ENCODE results near the gene SOAT1.
"Not testable (repeated sequence)": the region's sequence is repeated elsewhere in the genome, so short reads cannot be mapped to it uniquely, and the experiment has no call there.

Gene SOAT1

DNA sequence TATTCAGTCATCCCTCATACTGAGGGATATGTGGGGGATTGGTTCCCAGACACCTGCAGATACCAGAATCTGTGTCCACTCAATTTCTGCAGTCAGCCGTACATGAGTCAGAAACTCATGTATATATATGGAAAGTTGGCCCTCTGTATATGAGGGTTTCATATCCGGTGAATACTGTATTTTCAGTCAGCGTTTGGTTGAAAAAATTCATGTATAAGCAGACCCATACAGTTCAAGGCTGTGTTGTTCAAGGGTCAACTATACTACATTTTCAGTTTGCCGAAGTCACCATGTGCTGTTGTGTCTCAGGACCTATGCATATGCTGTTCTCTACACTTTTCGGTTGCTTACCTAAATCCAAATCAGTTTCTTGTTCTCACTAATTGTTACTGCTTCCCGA is 82.6 kb downstream of the SOAT1 start:
- no peak overlapping the region for H3K23ac ChIP-seq (ENCODE audit: low read length)
- no peak overlapping the region for H3K27ac ChIP-seq (ENCODE audit: low read depth, low read length)
- no peaks in the 10 kb centered on the region for H3K4me1 ChIP-seq (ENCODE audit: control insufficient read depth, low read depth, low read length)
- no peak overlapping the region for H3K4ac ChIP-seq (ENCODE audit: low read depth, low read length)
- H4K5ac ChIP-seq (ENCODE audit: low read length), result no peak overlapping the region
- no peak overlapping the region for H2BK5ac ChIP-seq (ENCODE audit: low read length)
- H3K56ac ChIP-seq (ENCODE audit: low read length), result no peak overlapping the region
- no peaks in the 10 kb centered on the region for H3K36me3 ChIP-seq (ENCODE audit: control insufficient read depth, insufficient read depth, low read length)
- H2BK120ac ChIP-seq (ENCODE audit: low read depth, low read length), result no peak overlapping the region
- H3K27me3 ChIP-seq (ENCODE audit: insufficient read depth, low read length, poor library complexity), result no peaks in the 10 kb centered on the region
- H3K79me1 ChIP-seq (ENCODE audit: low read length), result no peaks in the 10 kb centered on the region
- no peak overlapping the region for H2BK15ac ChIP-seq (replicated peaks; ENCODE audit: low read depth)
- H3K79me2 ChIP-seq (ENCODE audit: control insufficient read depth, insufficient read depth, low read length), result no peaks in the 10 kb centered on the region
- no peak overlapping the region for H3K18ac ChIP-seq (ENCODE audit: low read length)
- WGBS (ENCODE audit: extremely low coverage, insufficient coverage, low lambda C conversion rate), result no CpG with 5 or more reads among the region's 6 CpGs
- DNase-seq, result no peak
- no peak overlapping the region for H3K9ac ChIP-seq (ENCODE audit: low read length)
- H3K4me2 ChIP-seq (ENCODE audit: low read length), result no peak overlapping the region
- no peak overlapping the region for H3K4me3 ChIP-seq (ENCODE audit: low read length)
- H2AK5ac ChIP-seq (ENCODE audit: low read length), result no peak overlapping the region
- H4K8ac ChIP-seq (ENCODE audit: low read depth, low read length), result no peak overlapping the region

GRCh38 chr1:179380299-179380698 is 86.7 kb downstream of the SOAT1 start:
- Histone ChIP-seq H3K9ac (ENCODE audit: low read length) (no peak overlapping the region), H2BK5ac (ENCODE audit: low read length) (no peak overlapping the region), H2BK120ac (ENCODE audit: low read depth, low read length) (no peak overlapping the region), H2BK15ac (replicated peaks; ENCODE audit: low read depth) (no peak overlapping the region), H3K36me3 (ENCODE audit: control insufficient read depth, insufficient read depth, low read length) (no peaks in the 10 kb centered on the region), H4K8ac (ENCODE audit: low read depth, low read length) (no peak overlapping the region), H3K18ac (ENCODE audit: low read length) (no peak overlapping the region), H3K27me3 (ENCODE audit: insufficient read depth, low read length, poor library complexity) (no peaks in the 10 kb centered on the region), H3K56ac (ENCODE audit: low read length) (no peak overlapping the region), H3K79me1 (ENCODE audit: low read length) (no peaks in the 10 kb centered on the region), H3K4me1 (ENCODE audit: control insufficient read depth, low read depth, low read length) (no peaks in the 10 kb centered on the region), H2AK5ac (ENCODE audit: low read length) (no peak overlapping the region), H3K4me3 (ENCODE audit: low read length) (no peak overlapping the region), H3K23ac (ENCODE audit: low read length) (no peak overlapping the region), H3K4me2 (ENCODE audit: low read length) (no peak overlapping the region), H3K4ac (ENCODE audit: low read depth, low read length) (no peak overlapping the region), H3K27ac (ENCODE audit: low read depth, low read length) (no peak overlapping the region), H4K5ac (ENCODE audit: low read length) (no peak overlapping the region), H3K79me2 (ENCODE audit: control insufficient read depth, insufficient read depth, low read length) (no peaks in the 10 kb centered on the region)
- DNase-seq, result no peak

- Histone ChIP-seq H3K4me3 (ENCODE audit: low read length) (no peak overlapping the region), H2BK15ac (replicated peaks; ENCODE audit: low read depth) (no peak overlapping the region), H3K4me2 (ENCODE audit: low read length) (no peak overlapping the region), H3K27me3 (ENCODE audit: insufficient read depth, low read length, poor library complexity) (no peaks in the 10 kb centered on the region), H4K8ac (ENCODE audit: low read depth, low read length) (no peak overlapping the region), H3K79me2 (ENCODE audit: control insufficient read depth, insufficient read depth, low read length) (no peaks in the 10 kb centered on the region), H3K4me1 (ENCODE audit: control insufficient read depth, low read depth, low read length) (no peaks in the 10 kb centered on the region), H3K36me3 (ENCODE audit: control insufficient read depth, insufficient read depth, low read length) (no peaks in the 10 kb centered on the region), H3K23ac (ENCODE audit: low read length) (no peak overlapping the region), H4K5ac (ENCODE audit: low read length) (no peak overlapping the region), H3K27ac (ENCODE audit: low read depth, low read length) (no peak overlapping the region), H3K9ac (ENCODE audit: low read length) (no peak overlapping the region), H2BK120ac (ENCODE audit: low read depth, low read length) (no peak overlapping the region), H3K79me1 (ENCODE audit: low read length) (no peaks in the 10 kb centered on the region), H3K4ac (ENCODE audit: low read depth, low read length) (no peak overlapping the region), H2AK5ac (ENCODE audit: low read length) (no peak overlapping the region), H2BK5ac (ENCODE audit: low read length) (no peak overlapping the region), H3K56ac (ENCODE audit: low read length) (no peak overlapping the region), H3K18ac (ENCODE audit: low read length) (no peak overlapping the region)
- WGBS (ENCODE audit: extremely low coverage, insufficient coverage, low lambda C conversion rate), result no CpG with 5 or more reads among the region's 1 CpG
- DNase-seq, result no peak
Observed at GRCh38 chr1:179384027-179384426, 90.4 kb downstream of the SOAT1 start.

DNA sequence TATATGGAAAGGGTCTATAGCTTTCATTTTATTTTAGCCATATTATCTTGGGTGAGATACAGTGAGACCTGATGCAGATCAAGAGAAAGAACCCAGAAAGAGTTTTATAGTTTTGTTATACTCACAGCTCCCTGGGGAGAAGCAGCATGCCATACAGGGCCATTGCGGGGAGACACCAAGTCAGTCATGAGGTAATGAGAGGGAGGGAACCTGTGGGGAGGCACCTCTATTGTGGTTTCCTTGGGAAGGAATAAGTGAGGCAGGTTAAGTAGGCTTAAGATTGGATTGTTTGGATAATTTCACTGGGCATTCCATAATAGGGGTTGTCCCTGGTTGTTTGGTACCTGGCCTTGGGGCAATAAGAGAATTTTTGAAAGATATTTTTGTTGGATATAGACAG is 91.9 kb downstream of the SOAT1 start:
- no peak overlapping the region for H3K56ac ChIP-seq (ENCODE audit: low read length)
- H3K4me2 ChIP-seq (ENCODE audit: low read length), result no peak overlapping the region
- no peak overlapping the region for H2BK15ac ChIP-seq (replicated peaks; ENCODE audit: low read depth)
- no peak overlapping the region for H3K18ac ChIP-seq (ENCODE audit: low read length)
- H4K8ac ChIP-seq (ENCODE audit: low read depth, low read length), result no peak overlapping the region
- no peak overlapping the region for H4K5ac ChIP-seq (ENCODE audit: low read length)
- H3K79me2 ChIP-seq (ENCODE audit: control insufficient read depth, insufficient read depth, low read length), result no peaks in the 10 kb centered on the region
- H2BK5ac ChIP-seq (ENCODE audit: low read length), result no peak overlapping the region
- no peak overlapping the region for H3K4ac ChIP-seq (ENCODE audit: low read depth, low read length)
- no peak for DNase-seq
- no peak overlapping the region for H2BK120ac ChIP-seq (ENCODE audit: low read depth, low read length)
- WGBS (ENCODE audit: extremely low coverage, insufficient coverage, low lambda C conversion rate), result no CpG with 5 or more reads among the region's 1 CpG
- no peak overlapping the region for H3K23ac ChIP-seq (ENCODE audit: low read length)
- H3K9ac ChIP-seq (ENCODE audit: low read length), result no peak overlapping the region
- no peaks in the 10 kb centered on the region for H3K4me1 ChIP-seq (ENCODE audit: control insufficient read depth, low read depth, low read length)
- no peaks in the 10 kb centered on the region for H3K36me3 ChIP-seq (ENCODE audit: control insufficient read depth, insufficient read depth, low read length)
- no peaks in the 10 kb centered on the region for H3K79me1 ChIP-seq (ENCODE audit: low read length)
- H2AK5ac ChIP-seq (ENCODE audit: low read length), result no peak overlapping the region
- H3K4me3 ChIP-seq (ENCODE audit: low read length), result no peak overlapping the region
- H3K27ac ChIP-seq (ENCODE audit: low read depth, low read length), result no peak overlapping the region
- H3K27me3 ChIP-seq (ENCODE audit: insufficient read depth, low read length, poor library complexity), result no peaks in the 10 kb centered on the region

- Histone ChIP-seq H3K27me3 (ENCODE audit: insufficient read depth, low read length, poor library complexity) (no peaks in the 10 kb centered on the region), H3K4me3 (ENCODE audit: low read length) (no peak overlapping the region), H3K4me2 (ENCODE audit: low read length) (no peak overlapping the region), H3K79me2 (ENCODE audit: control insufficient read depth, insufficient read depth, low read length) (no peaks in the 10 kb centered on the region), H2BK15ac (replicated peaks; ENCODE audit: low read depth) (no peak overlapping the region), H4K5ac (ENCODE audit: low read length) (no peak overlapping the region), H2BK120ac (ENCODE audit: low read depth, low read length) (no peak overlapping the region), H2AK5ac (ENCODE audit: low read length) (no peak overlapping the region), H3K23ac (ENCODE audit: low read length) (no peak overlapping the region), H3K4me1 (ENCODE audit: control insufficient read depth, low read depth, low read length) (no peaks in the 10 kb centered on the region), H3K79me1 (ENCODE audit: low read length) (no peaks in the 10 kb centered on the region), H3K27ac (ENCODE audit: low read depth, low read length) (no peak overlapping the region), H3K4ac (ENCODE audit: low read depth, low read length) (no peak overlapping the region), H2BK5ac (ENCODE audit: low read length) (no peak overlapping the region), H4K8ac (ENCODE audit: low read depth, low read length) (no peak overlapping the region), H3K18ac (ENCODE audit: low read length) (no peak overlapping the region), H3K56ac (ENCODE audit: low read length) (no peak overlapping the region), H3K9ac (ENCODE audit: low read length) (no peak overlapping the region), H3K36me3 (ENCODE audit: control insufficient read depth, insufficient read depth, low read length) (no peaks in the 10 kb centered on the region)
- WGBS (ENCODE audit: extremely low coverage, insufficient coverage, low lambda C conversion rate), result no CpG with 5 or more reads among the region's 3 CpGs
- DNase-seq, result no peak
Observed at GRCh38 chr1:179393721-179394120, 100.1 kb downstream of the SOAT1 start.

GRCh38 chr1:179399399-179399798 is 105.8 kb downstream of the SOAT1 start:
- H3K18ac ChIP-seq (ENCODE audit: low read length); H3K36me3 ChIP-seq (ENCODE audit: control insufficient read depth, insufficient read depth, low read length); H2BK5ac ChIP-seq (ENCODE audit: low read length); H3K4me1 ChIP-seq (ENCODE audit: control insufficient read depth, low read depth, low read length); H3K4me3 ChIP-seq (ENCODE audit: low read length); H3K9ac ChIP-seq (ENCODE audit: low read length); H3K79me1 ChIP-seq (ENCODE audit: low read length); H2AK5ac ChIP-seq (ENCODE audit: low read length); H4K5ac ChIP-seq (ENCODE audit: low read length); H3K27me3 ChIP-seq (ENCODE audit: insufficient read depth, low read length, poor library complexity); H3K23ac ChIP-seq (ENCODE audit: low read length); H3K56ac ChIP-seq (ENCODE audit: low read length); H3K4ac ChIP-seq (ENCODE audit: low read depth, low read length); H2BK15ac ChIP-seq (replicated peaks; ENCODE audit: low read depth); H3K79me2 ChIP-seq (ENCODE audit: control insufficient read depth, insufficient read depth, low read length); DNase-seq; H3K4me2 ChIP-seq (ENCODE audit: low read length); H3K27ac ChIP-seq (ENCODE audit: low read depth, low read length); H2BK120ac ChIP-seq (ENCODE audit: low read depth, low read length); H4K8ac ChIP-seq (ENCODE audit: low read depth, low read length): not testable (repeated sequence)
- no CpG with 5 or more reads among the region's 2 CpGs for WGBS (ENCODE audit: extremely low coverage, insufficient coverage, low lambda C conversion rate)
